Endothelial cell of umbilical vein (primary cell): Measurements from ENCODE around the gene SIPA1L3.

Source experiments
- CTCF ChIP-seq, 2 donors: IDR thresholded peaks; 1 replicate in 1 of 2; 2 replicates in 1 of 2; pipeline ENCODE4 v1.5.1; 2011; ENCODE audit warnings: low read length in 2 of 2, mild to moderate bottlenecking in 2 of 2, moderate library complexity in 2 of 2, control low read depth in 1 of 2, inconsistent platforms in 1 of 2, low read depth in 1 of 2; ENCODE audit not compliant: insufficient read depth in 1 of 2; ENCODE audit errors: extremely low read depth in 1 of 2
- EZH2 ChIP-seq: IDR thresholded peaks from 2 replicates; pipeline ENCODE4 v1.6.1; 2012; ENCODE audit warnings: borderline replicate concordance, low read depth, mild to moderate bottlenecking, moderate library complexity, low read length, inconsistent platforms; ENCODE audit not compliant: severe bottlenecking
- POLR2A ChIP-seq: IDR thresholded peaks from 2 replicates; pipeline ENCODE4 v1.6.1; 2012; ENCODE audit warnings: low read depth, mild to moderate bottlenecking, control low read depth, low read length
- POLR2AphosphoS5 ChIP-seq: IDR thresholded peaks from 2 replicates; pipeline ENCODE4 v1.6.1; 2012; ENCODE audit warnings: low read depth, mild to moderate bottlenecking, control low read depth, low read length, moderate library complexity; ENCODE audit not compliant: insufficient read depth

GRCh38 chr19:38180071-38180470 is 273.1 kb downstream of the SIPA1L3 start:
- no peak for TF ChIP-seq CTCF (IDR thresholded peaks at IDR 0.05; ENCODE audit: extremely low read depth in 1 of 2, insufficient read depth in 1 of 2, low read depth in 1 of 2, low read length in 2 of 2)
- no peak for TF ChIP-seq POLR2A
- no peak for TF ChIP-seq EZH2
- no peak for TF ChIP-seq POLR2AphosphoS5
